Endothelial cell (in vitro differentiated cells): ENCODE data around the gene CADM1. TPM values are rescaled to one million over a fixed set of nuclear protein-coding genes. Genes with fewer than 3 reads are reported as not detected.

Source experiments
- DNase-seq: peaks from one replicate; pipeline ENCODE4 v3.0.0; 2021; ENCODE audit warnings: low spot score
- H3K27ac Mint-ChIP-seq: one replicate; pipeline ENCODE4 v1.8.0; 2021; ENCODE audit warnings: mixed read lengths, inconsistent platforms; ENCODE audit not compliant: unreplicated experiment
- H3K27me3 Mint-ChIP-seq: one replicate; pipeline ENCODE4 v1.8.0; 2021; ENCODE audit warnings: mild to moderate bottlenecking, moderate library complexity, mixed read lengths, inconsistent platforms; ENCODE audit not compliant: unreplicated experiment
- H3K36me3 Mint-ChIP-seq: one replicate; pipeline ENCODE4 v1.8.0; 2021; ENCODE audit warnings: mild to moderate bottlenecking, low read depth, mixed read lengths, inconsistent platforms; ENCODE audit not compliant: unreplicated experiment
- H3K4me1 Mint-ChIP-seq: one replicate; pipeline ENCODE4 v1.8.0; 2021; ENCODE audit warnings: mild to moderate bottlenecking, mixed read lengths, inconsistent platforms; ENCODE audit not compliant: unreplicated experiment
- H3K4me3 Mint-ChIP-seq: one replicate; pipeline ENCODE4 v1.8.0; 2021; ENCODE audit warnings: mild to moderate bottlenecking, mixed read lengths, inconsistent platforms; ENCODE audit not compliant: unreplicated experiment
- H3K9me3 Mint-ChIP-seq: one replicate; pipeline ENCODE4 v1.8.0; 2021; ENCODE audit warnings: mixed read lengths, inconsistent platforms; ENCODE audit not compliant: unreplicated experiment
- CTCF ChIP-seq: fragments of 200-600 bp; sonication (generic); IDR thresholded peaks from one replicate; pipeline ENCODE4 v1.5.0; 2021; ENCODE audit warnings: antibody characterized with exemption; ENCODE audit not compliant: unreplicated experiment
- total RNA-seq: library from RNA; stranded (reverse); fragmentation: NEBNext Ultra II Directional; extraction: Animal tissue kit (Norgen Biotek cat#: 25700); gene quantifications from one replicate; pipeline ENCODE4 v1.2.1, GENCODE V29; 2021; ENCODE audit not compliant: unreplicated experiment

Gene CADM1
- total RNA-seq, 1 donor from 2014 or later: 65.5 TPM

DNA sequence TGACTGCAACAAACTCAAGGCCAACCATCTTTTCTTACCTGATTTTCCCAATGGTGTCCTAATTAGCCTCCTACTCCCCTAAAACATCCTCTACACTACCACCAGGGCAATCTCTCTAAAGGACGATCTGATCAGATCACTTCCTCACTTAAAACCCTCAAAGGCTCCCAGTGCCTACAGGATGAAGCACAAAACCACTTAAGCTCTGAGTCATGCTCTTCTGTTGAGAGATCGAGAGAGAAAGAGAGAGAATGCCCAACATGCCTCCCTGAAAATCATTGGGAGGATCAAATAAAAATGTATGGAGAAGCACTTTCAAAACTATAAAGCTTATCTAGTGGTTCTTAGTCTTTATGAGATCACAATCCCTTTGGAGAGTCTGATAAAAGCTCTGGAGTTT is 171.1 kb downstream of the CADM1 start:
- no peaks in the 10 kb centered on the region for H3K4me1 Mint-ChIP-seq
- no peak for DNase-seq
- no peaks in the 10 kb centered on the region for H3K9me3 Mint-ChIP-seq
- peaks cover 3% of the 10 kb centered on the region for H3K36me3 Mint-ChIP-seq
- no peak overlapping the region for H3K4me3 Mint-ChIP-seq
- no peaks in the 10 kb centered on the region for H3K27me3 Mint-ChIP-seq
- H3K27ac Mint-ChIP-seq: no peak overlapping the region
- TF ChIP-seq CTCF: no peak

DNA sequence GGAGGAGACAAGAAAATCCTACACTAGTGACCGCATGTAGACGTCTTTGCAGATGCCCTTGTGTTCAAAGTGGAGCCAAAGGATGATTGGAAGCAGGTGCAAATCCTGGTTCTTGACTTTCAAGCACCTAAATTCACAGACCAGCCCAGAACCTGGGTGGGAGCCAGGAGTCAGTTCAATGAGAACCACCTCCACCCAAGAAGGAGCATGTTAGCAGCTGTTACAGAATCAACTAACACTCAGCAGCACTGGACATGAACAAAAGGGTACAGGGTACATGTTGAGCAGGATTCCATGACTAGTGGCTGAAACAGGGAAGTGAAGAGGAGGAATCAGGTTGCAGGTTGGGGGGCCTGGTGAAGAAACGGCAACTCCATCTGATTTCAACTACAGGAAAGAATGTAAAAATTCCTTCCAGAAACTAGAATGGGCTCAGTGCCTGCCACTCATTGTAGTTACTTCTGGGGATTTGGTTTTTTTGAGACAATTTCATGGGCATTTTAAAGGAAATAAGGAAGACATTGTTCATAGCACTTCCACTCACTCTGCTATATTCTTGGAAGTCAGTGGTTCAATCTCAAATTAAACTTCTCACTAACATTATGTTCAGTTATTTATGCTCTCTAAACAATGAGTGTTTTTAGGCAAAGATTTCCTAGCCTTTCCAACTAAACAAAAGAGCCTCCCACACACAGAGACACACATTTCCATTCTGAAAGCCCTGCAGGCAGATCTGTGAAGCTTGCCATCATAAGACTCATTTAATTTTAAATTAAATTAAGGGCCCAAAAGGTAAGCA is 173.3 kb downstream of the CADM1 start:
- H3K4me3 Mint-ChIP-seq: no peak overlapping the region
- no peaks in the 10 kb centered on the region for H3K27me3 Mint-ChIP-seq
- no peak for DNase-seq
- H3K4me1 Mint-ChIP-seq: no peaks in the 10 kb centered on the region
- TF ChIP-seq CTCF: no peak
- H3K36me3 Mint-ChIP-seq: peaks cover 3% of the 10 kb centered on the region
- no peak overlapping the region for H3K27ac Mint-ChIP-seq
- no peaks in the 10 kb centered on the region for H3K9me3 Mint-ChIP-seq

- DNase-seq: no peak
- no peak overlapping the region for H3K27ac Mint-ChIP-seq
- H3K27me3 Mint-ChIP-seq: no peaks in the 10 kb centered on the region
- no peak for TF ChIP-seq CTCF
- peaks cover 3% of the 10 kb centered on the region for H3K36me3 Mint-ChIP-seq
- H3K4me1 Mint-ChIP-seq: peaks cover 2% of the 10 kb centered on the region
- H3K4me3 Mint-ChIP-seq: no peak overlapping the region
- H3K9me3 Mint-ChIP-seq: no peaks in the 10 kb centered on the region
Measured at GRCh38 chr11:115326526-115326925, 177.7 kb downstream of the CADM1 start.

- Mint-ChIP-seq H3K27me3 (no peaks in the 10 kb centered on the region), H3K36me3 (peaks cover 3% of the 10 kb centered on the region), H3K27ac (no peak overlapping the region), H3K4me1 (peaks cover 2% of the 10 kb centered on the region), H3K4me3 (no peak overlapping the region), H3K9me3 (no peaks in the 10 kb centered on the region)
- TF ChIP-seq CTCF: no peak
- no peak for DNase-seq
Measured at GRCh38 chr11:115325523-115325922, 178.7 kb downstream of the CADM1 start.
